Measurements from ENCODE around the gene STOML1.

DNA sequence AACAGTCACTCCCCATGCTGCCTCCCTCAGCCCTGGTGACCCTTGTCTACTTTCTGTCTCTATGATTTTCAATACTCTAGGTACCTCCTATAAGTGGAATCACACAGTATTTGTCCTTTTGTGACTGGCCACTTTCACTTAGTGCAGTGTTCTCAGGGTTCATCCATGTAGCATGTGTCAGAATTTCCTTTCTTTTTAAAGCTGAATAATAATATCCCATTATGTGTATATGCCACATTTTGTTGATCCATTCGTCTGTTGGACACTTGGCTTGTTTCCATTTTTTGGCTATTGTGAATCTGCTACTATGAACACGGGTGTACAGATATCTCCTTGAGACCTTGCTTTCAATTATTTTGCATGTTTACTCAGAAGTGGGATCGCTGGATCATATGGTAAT lies 36.6 kb upstream of the STOML1 start:
- TF ChIP-seq, protein P1, sequence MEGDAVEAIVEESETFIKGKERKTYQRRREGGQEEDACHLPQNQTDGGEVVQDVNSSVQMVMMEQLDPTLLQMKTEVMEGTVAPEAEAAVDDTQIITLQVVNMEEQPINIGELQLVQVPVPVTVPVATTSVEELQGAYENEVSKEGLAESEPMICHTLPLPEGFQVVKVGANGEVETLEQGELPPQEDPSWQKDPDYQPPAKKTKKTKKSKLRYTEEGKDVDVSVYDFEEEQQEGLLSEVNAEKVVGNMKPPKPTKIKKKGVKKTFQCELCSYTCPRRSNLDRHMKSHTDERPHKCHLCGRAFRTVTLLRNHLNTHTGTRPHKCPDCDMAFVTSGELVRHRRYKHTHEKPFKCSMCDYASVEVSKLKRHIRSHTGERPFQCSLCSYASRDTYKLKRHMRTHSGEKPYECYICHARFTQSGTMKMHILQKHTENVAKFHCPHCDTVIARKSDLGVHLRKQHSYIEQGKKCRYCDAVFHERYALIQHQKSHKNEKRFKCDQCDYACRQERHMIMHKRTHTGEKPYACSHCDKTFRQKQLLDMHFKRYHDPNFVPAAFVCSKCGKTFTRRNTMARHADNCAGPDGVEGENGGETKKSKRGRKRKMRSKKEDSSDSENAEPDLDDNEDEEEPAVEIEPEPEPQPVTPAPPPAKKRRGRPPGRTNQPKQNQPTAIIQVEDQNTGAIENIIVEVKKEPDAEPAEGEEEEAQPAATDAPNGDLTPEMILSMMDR (IDR thresholded peaks at IDR 0.05; ENCODE audit: poor library complexity): no peak
- no peak for TF ChIP-seq EZH2phosphoT487 (IDR thresholded peaks at IDR 0.05; ENCODE audit: low read depth, severe bottlenecking, unreplicated experiment)
